Measurements from ENCODE around the gene GAPDHS.

GAPDHS gene

GRCh38 chr19:35558400-35559280 lies 25.4 kb downstream of the GAPDHS start:
- no peak for DNase-seq

DNA sequence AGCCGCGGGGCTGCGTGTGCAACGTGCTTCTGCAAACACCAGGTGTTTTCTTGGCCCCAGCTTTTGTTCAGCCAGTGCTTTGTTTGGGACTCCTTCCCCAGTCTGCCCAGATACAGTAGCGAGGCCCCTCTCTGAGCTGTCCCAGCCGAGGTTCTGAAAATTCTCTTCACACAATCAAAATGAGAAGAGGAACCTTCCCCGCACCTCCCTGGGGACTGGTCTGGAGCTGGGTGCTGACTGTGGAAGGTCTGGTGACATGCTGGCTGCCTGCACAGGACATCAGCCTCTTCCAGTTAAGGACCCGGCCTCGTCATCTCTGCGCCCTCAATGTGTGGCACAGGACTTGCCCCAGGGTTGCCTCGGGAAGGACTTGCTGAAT lies 26.0 kb downstream of the GAPDHS start:
- DNase-seq: no peak

GRCh38 chr19:35559781-35560180 lies 26.5 kb downstream of the GAPDHS start:
- DNase-seq: no peak

DNA sequence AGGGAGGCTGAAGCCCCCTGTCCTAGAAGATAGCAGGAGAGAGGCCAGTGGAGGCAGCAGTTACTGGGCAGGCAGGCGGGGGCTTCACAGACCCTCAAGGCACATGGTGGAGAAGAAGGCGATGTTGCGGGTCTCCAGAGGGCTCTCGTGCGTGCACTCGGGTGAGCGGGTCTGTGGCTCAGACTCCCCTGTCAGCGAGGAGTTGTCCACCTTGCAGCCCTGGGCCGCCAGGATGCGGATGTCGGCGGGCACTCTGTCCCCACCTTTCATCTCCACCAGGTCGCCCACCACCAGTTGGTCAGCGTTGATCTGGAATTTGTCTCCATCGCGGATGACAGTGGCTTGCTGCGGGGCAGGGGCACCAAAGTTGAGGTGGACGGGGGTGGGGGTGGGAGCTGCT lies 27.0 kb downstream of the GAPDHS start:
- DNase-seq: no peak

GRCh38 chr19:35560677-35561076 lies 27.4 kb downstream of the GAPDHS start:
- no peak for DNase-seq

DNA sequence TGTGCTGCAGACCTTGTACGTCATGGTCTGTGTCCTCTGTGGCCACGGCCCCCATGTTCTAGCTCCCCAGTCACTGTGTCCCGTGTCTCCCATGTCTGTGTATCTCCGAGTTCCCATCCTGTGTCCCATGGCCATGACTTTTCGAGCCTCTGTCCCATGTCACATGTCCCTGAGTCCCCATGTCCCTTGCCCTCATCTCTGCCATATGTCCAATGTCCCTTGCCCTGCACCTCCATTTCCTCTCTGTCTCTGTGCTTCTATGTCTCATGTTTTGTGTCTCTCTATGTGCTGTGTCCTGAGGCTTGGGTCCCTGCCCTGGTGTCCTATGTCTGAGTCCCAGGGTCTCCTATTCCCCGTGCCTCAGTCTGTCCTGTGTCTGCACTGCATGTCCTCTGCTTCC lies 28.2 kb downstream of the GAPDHS start:
- no peak for DNase-seq

DNA sequence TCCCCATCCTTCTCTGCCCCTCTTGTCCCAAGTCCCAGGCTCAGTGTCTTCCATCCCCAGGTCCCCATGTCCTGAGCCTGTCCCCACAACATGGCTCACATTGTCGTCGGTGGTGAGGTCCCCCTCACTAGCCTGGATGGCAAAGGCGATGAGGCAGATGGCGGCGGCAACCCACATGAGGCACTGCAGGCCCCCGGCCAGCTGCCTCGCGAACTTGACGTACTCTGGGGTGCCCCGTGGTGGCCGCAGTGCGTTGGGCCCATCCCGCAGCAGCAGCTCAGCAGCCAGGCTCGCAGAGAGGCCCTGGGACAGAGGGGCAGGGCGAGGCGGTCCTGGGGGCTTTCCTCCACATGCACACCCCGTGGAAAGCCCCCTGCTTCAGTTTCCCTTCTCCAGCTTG lies 29.1 kb downstream of the GAPDHS start:
- no peak for DNase-seq

GRCh38 chr19:35562776-35563175 lies 29.5 kb downstream of the GAPDHS start:
- no peak for DNase-seq

GRCh38 chr19:35563207-35563829 lies 30.1 kb downstream of the GAPDHS start, which contains the start of gene ATP4A:
Gene ATP4A (minus strand): TSS chr19:35563658. CDS start chr19:35563629, 29 bp downstream.
- no peak for DNase-seq

GRCh38 chr19:35565016-35565856 lies 32.0 kb downstream of the GAPDHS start:
- no peak for DNase-seq

DNA sequence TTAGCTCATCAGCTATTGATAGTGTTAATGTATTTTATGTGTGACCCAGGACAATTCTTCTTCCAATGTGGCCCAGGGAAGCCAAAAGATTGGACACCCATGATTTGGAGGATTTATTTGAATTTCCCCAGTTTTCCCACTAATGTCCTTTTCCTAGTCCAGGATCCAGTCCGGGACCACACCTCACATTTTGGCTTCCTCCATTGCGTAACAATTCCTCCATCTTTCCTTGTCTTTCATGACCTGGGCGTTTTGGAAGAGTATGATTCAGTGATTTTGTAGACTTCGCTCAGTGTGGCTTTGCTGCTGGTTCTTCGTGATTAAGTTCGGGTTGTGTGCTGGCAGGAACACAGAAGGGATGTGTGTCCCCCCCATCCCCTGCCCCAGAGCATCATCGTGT lies 33.5 kb downstream of the GAPDHS start:
- DNase-seq: no peak

- no peak for DNase-seq
Measured at GRCh38 chr19:35569281-35569781, 36.1 kb downstream of the GAPDHS start.

GRCh38 chr19:35571406-35571965 lies 38.2 kb downstream of the GAPDHS start:
- DNase-seq: no peak

DNA sequence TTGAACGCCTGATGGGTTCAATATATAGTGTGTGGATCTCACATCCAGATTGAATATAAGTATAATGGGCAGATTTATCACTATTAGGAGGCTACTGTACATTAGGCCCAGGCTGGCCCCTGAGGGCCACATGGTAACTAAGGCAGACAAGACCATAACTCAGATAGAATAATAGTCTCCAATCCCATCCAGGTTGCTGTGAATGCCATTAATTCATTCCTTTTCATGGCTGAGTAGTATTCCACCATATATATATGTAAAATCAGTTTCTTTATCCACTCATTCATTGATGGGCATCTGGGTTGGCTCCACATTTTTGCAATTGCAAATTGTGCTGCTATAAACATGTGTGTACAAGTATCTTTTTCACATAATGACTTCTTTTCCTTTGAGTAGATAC lies 44.7 kb downstream of the GAPDHS start:
- no peak for DNase-seq

DNA sequence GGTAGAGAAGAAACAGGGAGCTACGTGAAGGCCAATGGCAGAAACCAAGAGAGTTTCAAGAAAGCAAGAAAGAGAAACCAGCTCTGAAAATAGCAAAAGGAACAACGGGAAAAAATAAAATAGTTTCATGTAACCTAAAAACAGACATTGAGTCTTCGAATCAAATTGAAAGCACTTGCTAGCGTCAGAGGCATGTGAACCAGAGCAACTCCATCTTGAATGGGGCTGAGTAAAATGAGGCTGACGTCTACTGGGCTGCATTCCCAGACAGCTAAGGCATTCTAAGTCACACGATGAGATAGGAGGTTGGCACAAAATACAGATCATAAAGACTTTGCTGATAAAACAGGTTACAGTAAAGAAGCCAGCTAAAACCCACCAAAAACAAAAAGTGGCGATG lies 45.5 kb downstream of the GAPDHS start:
- no peak for DNase-seq

GRCh38 chr19:35582760-35583159 lies 49.5 kb downstream of the GAPDHS start:
- DNase-seq: no peak

GRCh38 chr19:35585848-35586247 lies 52.6 kb downstream of the GAPDHS start, which contains the start of gene PMIS2:
Gene PMIS2 (plus strand): TSS chr19:35586173. CDS start chr19:35586260, 87 bp downstream.
- peak; percentile 3 for DNase-seq

GRCh38 chr19:35587321-35587720 lies 54.1 kb downstream of the GAPDHS start:
- no peak for DNase-seq

- no peak for DNase-seq
Measured at GRCh38 chr19:35590875-35591274, 57.6 kb downstream of the GAPDHS start.

- peak; percentile 10 for DNase-seq
Measured at GRCh38 chr19:35592226-35592625, 59.0 kb downstream of the GAPDHS start.
